SKM-1 (cell line): ENCODE measurements around the gene ATP13A3.
A peak's percentile ranks its signal among the peaks of the same experiment; 100 is the strongest.

Experiments
- DNase-seq: peaks from one replicate; lab custom pipeline; 2025; ENCODE audit not compliant: unreplicated experiment; lab: John Stamatoyannopoulos, UW

ATP13A3 gene

DNA sequence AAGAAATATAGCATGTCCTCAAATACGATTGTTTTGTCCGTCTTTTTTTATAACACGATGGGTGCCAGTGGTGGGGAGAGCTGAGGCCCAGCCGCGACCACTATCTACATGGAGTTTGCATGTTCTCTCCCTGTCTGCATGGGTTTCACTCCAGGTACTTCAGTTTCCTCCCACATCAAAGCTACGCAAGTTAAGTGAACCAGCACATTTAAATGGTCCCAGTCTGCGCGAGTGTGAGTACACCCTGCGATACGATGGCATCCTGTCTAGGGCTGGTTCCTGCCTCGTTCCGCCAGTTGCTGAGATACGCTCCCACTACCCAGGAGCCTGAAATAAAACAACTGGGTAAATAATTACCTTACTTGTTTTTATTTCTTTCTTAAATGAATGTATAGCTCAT lies 40.6 kb downstream of the ATP13A3 start:
- no peak for DNase-seq

DNA sequence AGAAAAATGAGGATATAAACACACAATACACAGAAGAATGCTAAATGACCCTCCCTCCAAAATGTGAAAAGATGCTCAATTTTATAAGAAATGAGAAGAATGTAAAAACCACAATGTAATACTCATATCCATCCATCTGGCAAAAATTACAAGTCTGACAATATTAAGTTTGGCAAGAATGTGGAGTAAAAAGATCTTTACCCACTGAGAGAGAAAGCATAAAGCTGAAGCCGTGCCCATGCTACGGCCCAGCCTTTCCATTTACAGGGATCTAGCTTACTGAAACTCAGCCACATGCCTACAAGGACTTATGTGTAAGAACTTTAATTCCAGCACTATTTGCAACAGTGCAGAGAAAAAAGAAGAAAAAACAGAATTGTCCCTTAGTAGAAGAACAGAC lies 42.9 kb downstream of the ATP13A3 start:
- DNase-seq: no peak

DNA sequence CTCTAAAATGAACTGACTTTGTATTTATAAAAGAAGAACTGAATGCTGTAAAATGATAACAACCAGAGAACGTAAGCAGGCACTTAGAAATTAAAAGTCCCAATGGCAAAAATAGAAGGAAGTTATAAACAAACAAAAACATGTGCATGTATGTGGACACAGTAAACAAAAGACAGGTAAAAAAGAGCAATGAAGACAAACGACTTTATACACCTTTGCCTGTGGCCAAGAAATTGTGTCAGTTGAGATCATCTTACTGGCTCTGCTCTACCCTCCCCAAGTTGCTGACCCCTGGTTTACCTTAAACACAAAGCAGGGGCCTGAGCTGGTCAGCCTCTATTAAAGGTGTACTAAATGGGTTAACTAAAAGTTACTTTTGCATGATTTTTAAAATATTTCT lies 46.0 kb downstream of the ATP13A3 start:
- DNase-seq: no peak

DNA sequence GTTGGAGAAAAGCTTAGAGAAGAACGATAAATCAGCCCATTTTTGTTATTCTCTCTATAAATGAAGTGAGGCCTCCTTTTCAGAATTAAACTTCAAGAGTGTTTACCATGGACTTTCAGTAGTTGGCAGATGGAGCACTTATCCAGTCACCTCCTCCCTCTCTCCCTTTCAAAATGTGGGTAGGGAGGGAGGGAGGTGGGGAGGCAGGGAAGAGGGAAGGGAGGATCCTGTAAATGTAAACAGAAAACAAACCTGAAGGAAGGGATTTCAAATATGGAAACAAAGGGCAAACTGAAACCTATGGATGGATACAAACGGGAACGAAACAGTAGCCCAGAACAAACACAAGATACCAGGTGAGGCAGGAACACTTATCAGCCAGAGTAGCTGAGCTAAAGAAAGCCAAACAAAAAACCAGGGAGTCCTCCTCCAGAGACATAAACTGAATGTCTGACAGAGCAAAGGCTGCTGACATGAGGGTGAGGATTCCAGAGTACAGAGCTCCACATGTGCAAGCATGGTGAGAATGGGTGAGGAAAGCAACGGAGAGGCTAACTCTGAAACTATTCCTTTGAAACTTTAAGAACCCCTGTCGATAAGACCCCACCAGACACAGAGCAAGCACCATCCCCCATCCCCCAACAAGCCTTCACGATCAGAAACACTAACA lies 46.8 kb downstream of the ATP13A3 start:
- DNase-seq: no peak

DNA sequence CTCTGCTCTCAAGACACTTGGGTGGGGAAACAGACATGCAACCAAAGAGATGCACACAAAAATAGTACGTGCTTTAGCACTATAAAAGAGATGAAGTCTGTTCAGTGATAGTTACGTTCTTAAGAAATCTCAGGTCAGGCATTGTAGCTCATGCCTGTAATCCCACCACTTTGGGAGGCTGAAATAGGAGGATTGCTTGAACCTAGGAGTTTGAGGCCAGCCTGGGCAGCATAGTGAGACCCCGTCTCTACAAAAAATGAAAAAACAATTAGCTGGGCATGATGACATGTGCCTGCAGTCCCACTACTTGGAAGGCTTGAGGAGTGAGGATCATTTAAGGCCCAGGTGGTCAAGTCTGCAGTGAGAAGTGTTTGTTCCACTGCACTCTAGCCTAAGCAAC lies 52.3 kb downstream of the ATP13A3 start:
- DNase-seq: no peak

DNA sequence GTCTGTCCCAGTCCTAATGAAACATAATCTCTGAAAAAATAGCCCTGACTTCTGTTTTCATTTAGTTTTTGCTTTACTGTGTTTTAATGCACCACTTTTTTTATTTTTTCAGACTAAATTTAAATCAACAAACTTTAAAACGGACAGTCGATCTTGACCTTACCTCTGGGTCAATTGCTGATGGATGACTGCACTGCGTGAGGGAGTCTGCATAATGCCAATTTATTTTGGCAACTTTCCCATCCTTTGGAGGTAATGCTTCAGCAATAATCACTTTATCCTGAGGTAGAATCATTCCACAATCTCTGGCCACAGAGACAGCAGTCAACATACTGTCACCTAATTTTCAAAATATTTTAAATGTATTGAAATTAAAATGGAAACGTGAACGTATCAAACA lies 55.2 kb downstream of the ATP13A3 start:
- no peak for DNase-seq

DNA sequence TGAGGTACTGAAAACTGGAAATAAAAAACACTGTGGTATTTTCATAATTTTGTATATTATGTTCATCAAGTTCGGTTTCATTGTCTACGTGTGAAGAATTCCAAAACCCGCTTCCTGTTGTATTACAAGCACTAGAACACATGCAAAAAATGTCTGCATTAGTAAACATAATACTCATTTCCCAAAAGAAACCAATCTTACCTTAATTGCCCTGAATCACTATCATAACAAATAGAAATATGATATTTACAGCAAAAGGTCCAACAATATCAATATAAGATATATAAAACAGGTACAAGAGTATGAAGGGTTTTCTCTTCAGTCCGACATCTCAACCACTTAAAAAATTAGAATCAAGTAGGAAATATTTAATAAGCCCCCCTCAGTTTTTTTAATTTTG lies 61.4 kb downstream of the ATP13A3 start:
- DNase-seq: no peak

DNA sequence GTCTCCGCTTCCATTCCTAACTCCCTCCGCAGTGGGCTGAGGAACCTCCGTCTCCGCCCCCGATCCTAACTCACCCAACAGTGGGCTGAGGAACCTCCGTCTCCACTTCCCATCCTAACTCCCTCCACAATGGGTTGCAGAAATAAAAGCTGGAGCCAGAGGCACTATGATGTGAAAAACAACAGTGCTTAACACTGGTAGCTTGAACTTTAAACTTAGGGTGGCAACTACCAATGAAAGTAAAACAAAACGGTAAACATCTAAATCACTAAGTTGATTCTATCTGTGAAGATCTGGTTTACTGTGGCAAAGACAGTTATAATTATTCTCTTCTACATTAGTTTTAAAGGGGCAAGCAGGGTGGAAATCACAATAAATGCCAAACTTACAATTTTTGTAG lies 61.8 kb downstream of the ATP13A3 start:
- DNase-seq: no peak

DNA sequence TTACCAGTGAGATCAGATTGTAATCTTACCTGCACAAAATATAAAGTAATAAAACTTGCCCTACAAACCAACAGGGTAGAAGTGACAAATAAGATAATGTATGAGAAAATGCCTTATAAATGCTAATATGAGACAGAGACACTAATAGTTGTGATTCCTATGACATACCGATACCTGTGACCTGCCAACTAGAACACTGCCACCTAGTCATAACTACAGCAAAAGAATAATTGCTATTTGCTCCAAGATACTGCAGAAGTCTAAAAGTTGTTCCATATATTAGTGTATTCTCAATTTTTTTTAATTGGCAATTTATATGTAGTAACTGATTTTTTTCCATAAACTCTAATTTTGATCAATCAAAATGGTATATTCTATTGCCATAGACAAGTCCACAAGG lies 62.4 kb downstream of the ATP13A3 start:
- no peak for DNase-seq

DNA sequence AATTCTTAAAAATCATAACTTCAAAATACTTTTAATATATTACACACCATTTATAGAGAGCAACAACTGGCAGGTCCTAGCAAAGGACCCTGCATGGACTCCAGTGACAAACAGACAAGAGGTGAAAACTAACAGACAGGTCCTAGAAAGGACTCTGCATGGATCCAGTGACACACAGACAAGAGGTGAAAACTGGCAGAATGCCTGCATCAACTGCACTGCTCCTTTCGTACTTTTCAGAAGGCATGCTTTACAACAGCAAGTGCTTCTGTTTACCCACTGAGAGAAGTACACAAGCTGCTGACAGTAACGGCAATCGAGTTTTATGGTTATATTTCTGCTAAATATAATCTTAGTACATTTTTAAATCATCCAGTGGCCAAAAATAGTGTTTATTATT lies 63.5 kb downstream of the ATP13A3 start:
- DNase-seq: no peak

DNA sequence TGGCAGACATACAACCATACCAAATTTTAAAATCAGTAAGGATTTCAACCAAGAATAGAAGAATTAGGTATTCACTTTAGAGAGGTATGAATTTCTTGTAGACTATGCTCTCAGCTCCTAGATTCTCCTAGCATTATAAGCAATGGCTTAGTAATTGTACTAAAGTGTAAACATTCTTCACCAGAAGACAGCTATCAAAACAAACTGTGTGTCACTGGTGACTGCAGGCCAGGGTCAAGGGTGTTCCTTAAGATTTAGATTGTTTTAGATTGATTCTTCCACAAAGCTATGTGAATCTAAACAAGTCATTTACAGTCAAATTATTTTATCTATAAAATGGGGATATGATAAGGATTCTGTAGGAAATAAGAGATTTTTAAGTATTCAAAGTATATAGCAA lies 64.6 kb downstream of the ATP13A3 start:
- DNase-seq: no peak

DNA sequence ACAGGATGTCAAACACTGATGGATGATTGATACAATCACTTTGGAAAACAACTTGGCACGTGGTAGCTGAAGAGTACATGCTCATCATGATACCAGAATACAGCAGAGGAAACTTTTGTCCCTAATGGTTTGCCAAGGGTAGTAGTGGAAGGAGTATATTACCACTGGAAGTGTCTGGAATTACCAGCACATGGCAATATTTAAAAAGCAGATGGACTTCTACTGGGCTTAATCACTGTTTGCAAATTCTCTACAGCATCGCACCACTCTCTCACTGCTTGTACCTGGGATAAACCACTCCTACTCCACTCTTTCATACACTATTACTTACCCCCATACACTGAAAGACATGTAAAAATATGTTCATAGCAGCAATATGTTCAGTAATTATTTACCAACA lies 68.1 kb downstream of the ATP13A3 start:
- no peak for DNase-seq

DNA sequence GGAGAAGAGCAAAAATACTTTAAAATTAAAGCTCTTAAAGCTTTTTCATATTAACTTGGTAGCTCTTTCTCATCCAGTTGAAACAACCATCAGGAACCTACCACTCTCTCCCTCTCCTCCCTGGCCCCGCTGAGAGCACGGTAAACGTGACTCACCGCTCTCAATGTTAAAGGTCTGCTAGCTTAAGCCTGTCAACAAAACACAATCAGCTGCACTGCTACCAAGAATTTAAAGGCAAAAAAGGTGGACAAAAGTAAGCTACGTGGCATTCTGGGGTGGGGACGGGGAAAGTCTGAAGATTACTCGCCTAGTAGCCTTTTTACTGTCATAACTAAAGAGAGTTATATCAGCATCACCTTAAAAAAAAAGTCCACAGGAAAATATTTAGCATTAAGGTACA lies 79.4 kb downstream of the ATP13A3 start:
- DNase-seq: no peak

DNA sequence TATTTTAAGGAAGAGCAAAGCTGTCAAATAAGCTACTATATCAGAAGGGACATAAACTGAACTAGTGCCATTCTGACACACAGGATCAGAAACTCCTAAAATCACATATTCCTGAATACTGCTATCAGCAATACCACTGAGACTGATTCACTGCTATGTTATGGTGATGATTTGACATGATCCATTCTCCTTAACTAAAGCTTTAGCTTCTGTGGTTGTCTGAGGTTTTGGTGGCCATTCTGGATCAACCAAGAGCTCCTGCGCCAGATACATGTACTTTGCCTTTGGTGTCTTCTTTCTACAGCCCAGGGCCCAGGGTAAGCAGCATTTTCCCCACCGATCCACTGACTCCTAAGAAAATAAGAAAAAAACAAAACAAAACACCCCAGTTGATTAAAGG lies 81.0 kb downstream of the ATP13A3 start:
- no peak for DNase-seq

DNA sequence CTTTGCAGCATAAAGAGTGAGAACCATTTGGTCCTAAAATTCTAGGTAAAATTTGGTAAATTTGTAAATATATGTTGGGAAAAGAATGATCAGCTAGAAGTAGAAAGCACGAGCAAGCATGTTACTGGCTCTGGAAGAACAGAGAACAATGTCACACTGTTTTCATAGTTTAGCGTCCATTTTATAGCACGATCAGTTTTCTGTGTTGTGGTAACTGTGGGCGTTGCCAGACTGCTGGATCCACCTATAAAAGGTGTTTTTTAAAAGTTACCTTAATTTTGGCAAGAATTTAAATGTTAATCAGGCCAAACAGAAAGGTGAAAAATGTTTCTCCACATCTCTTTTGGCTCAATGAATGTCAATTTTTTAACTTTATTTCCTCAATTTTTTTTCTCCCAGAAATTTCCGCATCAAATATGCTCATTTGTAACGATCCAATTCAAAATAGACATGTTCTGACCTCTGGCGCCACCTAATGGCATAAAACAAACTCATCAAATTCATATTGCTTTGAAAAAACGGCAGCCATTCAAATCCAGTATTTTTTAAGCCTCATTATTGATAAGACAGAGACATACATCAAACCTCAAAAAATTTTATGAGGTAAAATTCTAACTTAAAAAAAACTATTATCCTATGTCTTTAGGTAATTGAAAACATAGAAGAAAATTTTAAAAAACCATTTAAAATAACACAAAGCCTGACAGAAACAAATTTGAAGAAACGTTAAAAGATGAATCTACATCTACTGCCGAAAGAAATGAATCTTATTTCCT lies 82.2 kb downstream of the ATP13A3 start:
- DNase-seq: peak; percentile 43

DNA sequence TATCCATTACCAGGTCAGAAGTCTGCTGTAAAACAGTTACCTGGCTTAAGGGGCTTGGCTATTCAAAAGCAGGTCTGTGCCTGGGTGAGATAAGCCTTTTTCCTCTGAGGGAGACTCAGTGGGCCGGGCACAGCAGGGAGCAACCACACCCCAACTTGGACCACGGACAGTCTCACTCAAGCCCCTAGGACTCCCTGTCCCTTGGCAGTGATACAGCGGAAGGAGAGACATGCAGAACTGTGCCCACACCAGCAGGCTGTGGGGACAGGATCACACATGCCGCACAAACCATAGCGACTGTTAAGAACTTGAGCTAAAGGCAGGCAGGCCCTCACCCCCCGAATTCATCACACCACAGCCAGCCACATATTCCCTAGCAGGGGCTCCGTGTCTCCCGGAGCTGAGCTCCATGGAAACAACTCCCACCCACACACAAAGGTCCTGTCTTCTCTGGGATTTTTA lies 84.9 kb downstream of the ATP13A3 start:
- no peak for DNase-seq

DNA sequence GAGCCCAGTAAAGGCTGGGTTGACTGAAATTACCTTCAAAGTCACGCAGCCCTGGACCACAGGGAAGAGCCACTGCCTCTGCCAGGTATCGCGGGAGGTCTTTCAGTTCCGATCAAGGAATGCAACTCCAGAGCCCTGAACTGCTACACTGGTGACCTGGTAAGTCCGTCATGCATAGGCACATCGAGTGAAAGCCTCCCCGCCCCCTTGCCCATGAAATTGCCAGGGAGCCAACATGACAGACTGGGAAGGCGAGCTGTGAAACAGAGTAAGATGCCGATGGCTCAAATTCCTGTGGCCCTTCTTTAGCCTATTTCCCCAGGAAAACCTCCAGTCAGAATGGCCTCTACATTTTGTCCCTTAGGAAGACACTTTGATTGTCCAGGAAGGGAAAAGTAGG lies 85.5 kb downstream of the ATP13A3 start:
- DNase-seq: no peak

DNA sequence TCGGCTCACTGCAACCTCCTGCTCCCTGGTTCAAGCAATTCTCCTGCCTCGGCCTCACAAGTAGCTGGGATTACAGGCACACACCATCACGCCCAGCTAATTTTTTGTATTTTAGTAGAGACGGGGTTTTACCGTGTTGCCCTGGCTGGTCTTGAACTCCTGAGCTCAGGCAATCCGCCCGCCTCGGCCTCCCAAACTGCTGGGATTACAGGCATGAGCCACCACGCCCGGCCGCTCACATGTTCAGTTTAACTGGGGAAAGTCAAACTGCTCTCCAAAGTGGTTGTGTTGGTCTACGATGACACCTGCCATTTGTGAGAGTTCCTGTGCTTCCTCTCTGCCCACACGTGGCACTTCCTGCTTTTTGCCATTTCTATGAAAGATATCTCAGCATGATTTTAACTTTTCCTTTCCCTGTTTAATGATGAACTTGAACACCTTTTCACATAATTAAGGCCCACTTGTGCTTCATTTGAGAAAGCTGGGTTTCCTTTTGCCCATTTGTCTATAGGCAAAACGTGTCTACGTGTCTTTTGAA lies 86.9 kb downstream of the ATP13A3 start:
- no peak for DNase-seq

DNA sequence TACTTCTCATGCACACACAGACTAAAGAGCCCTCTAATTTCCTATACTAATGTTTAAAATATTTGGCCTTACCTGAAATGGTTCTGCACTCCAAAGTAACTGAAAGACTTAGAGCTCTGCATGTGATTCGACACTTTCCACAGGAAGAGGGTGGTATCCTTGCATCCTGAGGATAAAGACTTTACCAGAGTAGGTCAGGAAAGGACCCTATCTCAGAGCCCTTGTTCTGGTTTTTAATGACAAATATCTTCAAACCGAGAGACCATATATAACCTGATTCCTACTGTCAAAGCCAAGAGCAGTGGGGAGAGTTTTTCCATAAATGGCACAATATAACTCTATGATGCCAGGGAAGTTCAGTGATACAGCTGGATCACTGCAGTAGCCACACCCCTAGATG lies 87.6 kb downstream of the ATP13A3 start, which contains the start of gene GP5:
Gene GP5 (minus strand): TSS at position 101 of the 400 bp plus-strand sequence. CDS start 984 bp downstream, outside the sequence.
- no peak for DNase-seq

DNA sequence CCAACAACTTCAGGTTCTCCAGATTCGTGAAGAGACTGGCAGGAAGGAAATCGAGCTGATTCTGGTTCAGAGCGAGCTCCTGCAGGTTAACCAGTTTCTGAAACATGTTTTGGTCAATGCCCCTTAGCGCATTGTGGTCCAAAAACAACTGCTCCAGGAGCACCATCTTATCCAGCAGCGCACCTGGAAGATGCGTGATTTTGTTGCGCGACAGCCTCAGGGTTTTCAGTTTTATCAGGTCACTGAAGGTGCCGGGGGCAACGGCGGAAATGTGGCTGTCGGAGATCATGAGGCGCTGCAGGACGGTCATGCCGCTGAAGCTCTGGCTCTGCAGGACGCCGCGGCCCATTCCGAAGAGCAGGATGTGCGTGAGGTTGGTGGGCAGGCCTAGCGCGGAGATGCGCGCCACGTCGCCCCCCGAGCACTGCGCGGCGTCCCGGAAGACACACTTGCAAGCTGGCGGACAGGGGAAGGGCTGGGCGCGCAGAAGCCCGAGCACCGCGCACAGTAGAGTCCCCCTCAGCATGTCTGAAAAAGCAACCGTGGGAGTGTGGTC lies 89.0 kb downstream of the ATP13A3 start:
- no peak for DNase-seq

DNA sequence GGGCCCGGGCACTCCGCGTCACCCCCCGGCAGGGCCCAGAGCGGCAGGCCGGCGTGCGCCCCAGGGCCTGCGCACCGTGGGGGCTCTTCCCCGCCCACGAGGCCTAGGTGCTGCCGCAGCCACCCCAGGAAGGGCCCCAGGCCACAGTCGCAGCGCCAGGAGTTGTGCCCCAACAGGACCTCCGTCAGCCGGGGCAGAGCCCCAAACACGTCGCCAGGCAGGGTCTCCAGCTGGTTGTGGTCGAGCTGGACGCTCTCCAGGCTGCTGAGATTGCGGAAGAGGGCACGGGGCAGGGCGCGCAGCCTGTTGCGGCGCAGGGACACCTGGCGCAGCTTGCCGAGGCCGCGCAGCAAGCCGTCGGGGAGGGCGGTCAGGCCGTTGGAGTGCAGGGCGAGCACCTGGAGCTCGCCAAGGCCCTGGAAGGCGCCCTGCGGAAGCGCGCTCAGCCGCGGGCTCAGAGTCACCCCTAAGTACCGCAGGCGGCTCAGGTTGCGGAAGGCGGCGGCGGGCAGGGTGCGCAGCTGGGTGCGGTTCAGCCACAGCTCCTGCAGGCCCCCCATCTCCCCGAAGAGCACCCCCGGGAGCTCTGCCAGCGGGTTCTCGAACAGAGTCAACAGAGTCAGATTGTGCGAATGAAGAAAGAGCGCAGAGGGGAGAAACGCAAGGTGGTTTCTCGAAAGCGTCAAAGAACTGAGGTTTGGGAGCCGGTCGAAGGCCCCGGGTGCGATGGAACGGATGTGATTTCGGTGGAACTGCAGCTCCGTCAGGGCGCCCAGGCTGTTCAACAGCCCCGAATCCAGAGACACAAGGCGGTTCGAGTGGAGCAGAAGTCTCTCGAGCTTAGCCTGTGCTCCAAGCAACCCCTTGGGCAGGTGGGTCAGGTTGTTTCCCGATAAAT lies 89.7 kb downstream of the ATP13A3 start:
- no peak for DNase-seq
